ENCODE results near the gene SMARCAL1. TPM values are rescaled to one million over a fixed set of nuclear protein-coding genes. Genes with fewer than 3 reads are reported as not detected.

The SMARCAL1 gene
- polyA plus RNA-seq, 1 of the 3 experiments (the other 2 are of a cell fraction), result 27.0 TPM

DNA sequence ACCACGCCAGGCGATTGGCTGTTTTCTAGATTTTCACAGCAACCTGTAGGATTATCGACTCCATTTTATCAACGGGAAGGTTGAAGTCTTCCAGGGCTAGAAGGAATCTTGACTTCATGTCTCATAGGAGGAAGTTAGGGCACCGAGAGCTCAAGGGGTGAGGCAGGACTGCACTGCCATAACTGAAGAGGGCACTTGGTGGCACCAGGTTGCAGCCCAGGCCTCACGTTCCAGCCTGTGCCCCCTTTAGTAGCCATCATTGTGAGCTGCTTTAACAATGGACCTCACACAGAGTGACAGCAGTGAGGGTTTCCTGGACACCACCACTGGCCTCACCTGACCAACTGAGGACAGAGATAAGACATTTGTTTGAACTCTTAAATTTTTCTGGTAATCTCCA, 63.5 kb downstream of the SMARCAL1 start:
- Histone ChIP-seq H3K9me3 (no peaks in the 10 kb centered on the region), H3K9me2 (no peaks in the 10 kb centered on the region), H3K9ac (no peak overlapping the region), H3K27me3 (ENCODE audit: insufficient read depth) (no peaks in the 10 kb centered on the region), H3K4me1 (ENCODE audit: control insufficient read depth in 1 of 2, insufficient read depth in 2 of 2, low read depth in 1 of 2, low read length in 1 of 2) (peaks cover 6 to 24% of the 10 kb centered on the region in 2 experiments; a peak in 3 of 4 replicates), H3K4me3 (ENCODE audit: low read depth in 2 of 2, low read length in 1 of 2) (no peak overlapping the region), H2AFZ (ENCODE audit: low read depth) (no peak overlapping the region), H4K20me1 (ENCODE audit: insufficient read depth) (no peaks in the 10 kb centered on the region), H3K27ac (ENCODE audit: low read depth in 2 of 2, low read length in 1 of 2) (no peak overlapping the region), H3K4me2 (no peak overlapping the region), H3K36me3 (replicated peaks in 1 of 2; ENCODE audit: control insufficient read depth in 1 of 2, insufficient read depth in 2 of 2, low read length in 1 of 2) (peaks cover 10 to 46% of the 10 kb centered on the region in 2 experiments), H3F3A (replicated peaks; ENCODE audit: insufficient read depth) (peaks cover 28% of the 10 kb centered on the region), H3K79me2 (ENCODE audit: insufficient read depth) (no peaks in the 10 kb centered on the region)
- no peak for DNase-seq
- ChIA-PET CTCF (no interaction called here), POLR2A (interaction anchor here (1.1 kb wide), 1 partner anchor 10 kb away, joined by 3 read pairs; no protein-coding TSS in a partner anchor)
- TF ChIP-seq TAF1 (IDR thresholded peaks at IDR 0.05; ENCODE audit: borderline replicate concordance, low read depth, low read length) (no peak), FOXJ3 (CRISPR knock-in tag; IDR thresholded peaks at IDR 0.05) (no peak), NFIC (IDR thresholded peaks at IDR 0.05; ENCODE audit: borderline replicate concordance) (no peak), SMC3 (IDR thresholded peaks at IDR 0.05; ENCODE audit: low read depth, low read length) (no peak), FOSL2 (IDR thresholded peaks at IDR 0.05; ENCODE audit: borderline replicate concordance, low read depth) (no peak), JUND (IDR thresholded peaks at IDR 0.05) (no peak), MEF2A (IDR thresholded peaks at IDR 0.05; ENCODE audit: borderline replicate concordance, low read depth) (no peak), EZH2phosphoT487 (IDR thresholded peaks at IDR 0.05; ENCODE audit: borderline replicate concordance, low read depth) (no peak)
- WGBS (ENCODE audit: low lambda C conversion rate), result 93% methylated on average over 5 of the region's 6 CpGs

DNA sequence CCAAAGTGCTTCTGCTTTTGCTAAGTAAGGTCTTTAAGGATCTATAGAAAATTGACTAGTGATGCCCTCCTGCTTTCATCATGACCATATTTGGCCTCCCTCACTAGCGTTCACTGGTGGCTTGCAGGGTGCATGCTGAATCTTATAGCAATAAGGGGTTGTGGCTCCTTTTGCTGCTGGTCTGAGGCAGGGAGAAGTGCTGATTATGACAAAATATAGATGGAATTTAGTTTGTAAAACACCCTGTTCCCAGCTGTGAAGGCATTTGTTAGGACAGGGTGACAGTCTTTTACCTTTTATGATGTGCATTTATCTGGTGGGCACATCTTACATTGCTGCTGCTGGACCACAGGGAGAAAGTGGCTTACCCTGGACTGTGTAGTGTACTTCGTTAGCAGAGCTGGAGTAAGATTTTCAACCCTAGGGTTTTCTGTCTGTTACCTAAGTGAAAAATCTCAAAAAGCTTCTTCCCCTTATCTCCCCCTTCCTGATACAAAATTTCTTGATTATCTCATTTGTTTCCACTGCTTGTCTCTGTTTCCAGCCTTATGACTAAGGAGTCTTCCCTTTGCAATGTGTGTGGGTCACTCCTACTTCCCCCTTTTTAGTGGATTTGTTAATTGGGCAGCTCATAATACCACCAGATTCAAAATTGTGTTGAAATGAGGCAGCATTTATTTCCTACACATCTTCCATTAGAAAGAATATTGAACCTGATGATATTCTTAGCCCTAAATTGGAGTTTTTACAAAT, 65.2 kb downstream of the SMARCAL1 start:
- H3K4me3 ChIP-seq (ENCODE audit: low read depth in 2 of 2, low read length in 1 of 2), result no peak overlapping the region
- peak overlapping the region; percentile 39; the same call in 1 of the 2 replicates for H3K4me2 ChIP-seq
- WGBS (ENCODE audit: low lambda C conversion rate), result 89% methylated on average over 2 of the region's 2 CpGs
- no peak for DNase-seq
- POLR2A ChIA-PET, result interaction anchor here (1.1 kb wide), 1 partner anchor 21 kb away, joined by 3 read pairs; the partner anchor contains the start of gene RPL37A
- peak overlapping the region in 1 of 2 experiments; percentile 73; a peak in 3 of 4 replicates for H3K27ac ChIP-seq (ENCODE audit: low read depth in 2 of 2, low read length in 1 of 2)
- H3F3A ChIP-seq (replicated peaks; ENCODE audit: insufficient read depth), result peaks cover 24% of the 10 kb centered on the region
- peaks cover 6 to 24% of the 10 kb centered on the region in 2 experiments; a peak in 3 of 4 replicates for H3K4me1 ChIP-seq (ENCODE audit: control insufficient read depth in 1 of 2, insufficient read depth in 2 of 2, low read depth in 1 of 2, low read length in 1 of 2)
- no peaks in the 10 kb centered on the region for H3K27me3 ChIP-seq (ENCODE audit: insufficient read depth)
- no peak overlapping the region for H2AFZ ChIP-seq (ENCODE audit: low read depth)
- no peaks in the 10 kb centered on the region for H3K9me3 ChIP-seq
- H3K9ac ChIP-seq, result peak overlapping the region; percentile 32; the same call in 1 of the 2 replicates
- CTCF ChIA-PET, result no interaction called here
- no peaks in the 10 kb centered on the region for H3K79me2 ChIP-seq (ENCODE audit: insufficient read depth)
- H3K9me2 ChIP-seq, result no peaks in the 10 kb centered on the region
- no peaks in the 10 kb centered on the region for H4K20me1 ChIP-seq (ENCODE audit: insufficient read depth)
- peaks cover 7 to 35% of the 10 kb centered on the region in 2 experiments for H3K36me3 ChIP-seq (replicated peaks in 1 of 2; ENCODE audit: control insufficient read depth in 1 of 2, insufficient read depth in 2 of 2, low read length in 1 of 2)
- TF ChIP-seq MEF2A (IDR thresholded peaks at IDR 0.05; ENCODE audit: borderline replicate concordance, low read depth), result no peak
- no peak for TF ChIP-seq JUND (IDR thresholded peaks at IDR 0.05)
- TF ChIP-seq, protein P1, sequence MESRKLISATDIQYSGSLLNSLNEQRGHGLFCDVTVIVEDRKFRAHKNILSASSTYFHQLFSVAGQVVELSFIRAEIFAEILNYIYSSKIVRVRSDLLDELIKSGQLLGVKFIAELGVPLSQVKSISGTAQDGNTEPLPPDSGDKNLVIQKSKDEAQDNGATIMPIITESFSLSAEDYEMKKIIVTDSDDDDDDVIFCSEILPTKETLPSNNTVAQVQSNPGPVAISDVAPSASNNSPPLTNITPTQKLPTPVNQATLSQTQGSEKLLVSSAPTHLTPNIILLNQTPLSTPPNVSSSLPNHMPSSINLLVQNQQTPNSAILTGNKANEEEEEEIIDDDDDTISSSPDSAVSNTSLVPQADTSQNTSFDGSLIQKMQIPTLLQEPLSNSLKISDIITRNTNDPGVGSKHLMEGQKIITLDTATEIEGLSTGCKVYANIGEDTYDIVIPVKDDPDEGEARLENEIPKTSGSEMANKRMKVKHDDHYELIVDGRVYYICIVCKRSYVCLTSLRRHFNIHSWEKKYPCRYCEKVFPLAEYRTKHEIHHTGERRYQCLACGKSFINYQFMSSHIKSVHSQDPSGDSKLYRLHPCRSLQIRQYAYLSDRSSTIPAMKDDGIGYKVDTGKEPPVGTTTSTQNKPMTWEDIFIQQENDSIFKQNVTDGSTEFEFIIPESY (IDR thresholded peaks at IDR 0.05; ENCODE audit: borderline replicate concordance, low read depth), result no peak
- TF ChIP-seq, protein P2, sequence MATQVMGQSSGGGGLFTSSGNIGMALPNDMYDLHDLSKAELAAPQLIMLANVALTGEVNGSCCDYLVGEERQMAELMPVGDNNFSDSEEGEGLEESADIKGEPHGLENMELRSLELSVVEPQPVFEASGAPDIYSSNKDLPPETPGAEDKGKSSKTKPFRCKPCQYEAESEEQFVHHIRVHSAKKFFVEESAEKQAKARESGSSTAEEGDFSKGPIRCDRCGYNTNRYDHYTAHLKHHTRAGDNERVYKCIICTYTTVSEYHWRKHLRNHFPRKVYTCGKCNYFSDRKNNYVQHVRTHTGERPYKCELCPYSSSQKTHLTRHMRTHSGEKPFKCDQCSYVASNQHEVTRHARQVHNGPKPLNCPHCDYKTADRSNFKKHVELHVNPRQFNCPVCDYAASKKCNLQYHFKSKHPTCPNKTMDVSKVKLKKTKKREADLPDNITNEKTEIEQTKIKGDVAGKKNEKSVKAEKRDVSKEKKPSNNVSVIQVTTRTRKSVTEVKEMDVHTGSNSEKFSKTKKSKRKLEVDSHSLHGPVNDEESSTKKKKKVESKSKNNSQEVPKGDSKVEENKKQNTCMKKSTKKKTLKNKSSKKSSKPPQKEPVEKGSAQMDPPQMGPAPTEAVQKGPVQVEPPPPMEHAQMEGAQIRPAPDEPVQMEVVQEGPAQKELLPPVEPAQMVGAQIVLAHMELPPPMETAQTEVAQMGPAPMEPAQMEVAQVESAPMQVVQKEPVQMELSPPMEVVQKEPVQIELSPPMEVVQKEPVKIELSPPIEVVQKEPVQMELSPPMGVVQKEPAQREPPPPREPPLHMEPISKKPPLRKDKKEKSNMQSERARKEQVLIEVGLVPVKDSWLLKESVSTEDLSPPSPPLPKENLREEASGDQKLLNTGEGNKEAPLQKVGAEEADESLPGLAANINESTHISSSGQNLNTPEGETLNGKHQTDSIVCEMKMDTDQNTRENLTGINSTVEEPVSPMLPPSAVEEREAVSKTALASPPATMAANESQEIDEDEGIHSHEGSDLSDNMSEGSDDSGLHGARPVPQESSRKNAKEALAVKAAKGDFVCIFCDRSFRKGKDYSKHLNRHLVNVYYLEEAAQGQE (IDR thresholded peaks at IDR 0.05; ENCODE audit: low read depth, low read length), result no peak
- TF ChIP-seq SMC3 (IDR thresholded peaks at IDR 0.05; ENCODE audit: low read depth, low read length), result no peak
- TF ChIP-seq, protein P3, sequence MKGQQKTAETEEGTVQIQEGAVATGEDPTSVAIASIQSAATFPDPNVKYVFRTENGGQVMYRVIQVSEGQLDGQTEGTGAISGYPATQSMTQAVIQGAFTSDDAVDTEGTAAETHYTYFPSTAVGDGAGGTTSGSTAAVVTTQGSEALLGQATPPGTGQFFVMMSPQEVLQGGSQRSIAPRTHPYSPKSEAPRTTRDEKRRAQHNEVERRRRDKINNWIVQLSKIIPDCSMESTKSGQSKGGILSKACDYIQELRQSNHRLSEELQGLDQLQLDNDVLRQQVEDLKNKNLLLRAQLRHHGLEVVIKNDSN (IDR thresholded peaks at IDR 0.05; ENCODE audit: borderline replicate concordance, low read depth), result no peak
- TF ChIP-seq, protein P4, sequence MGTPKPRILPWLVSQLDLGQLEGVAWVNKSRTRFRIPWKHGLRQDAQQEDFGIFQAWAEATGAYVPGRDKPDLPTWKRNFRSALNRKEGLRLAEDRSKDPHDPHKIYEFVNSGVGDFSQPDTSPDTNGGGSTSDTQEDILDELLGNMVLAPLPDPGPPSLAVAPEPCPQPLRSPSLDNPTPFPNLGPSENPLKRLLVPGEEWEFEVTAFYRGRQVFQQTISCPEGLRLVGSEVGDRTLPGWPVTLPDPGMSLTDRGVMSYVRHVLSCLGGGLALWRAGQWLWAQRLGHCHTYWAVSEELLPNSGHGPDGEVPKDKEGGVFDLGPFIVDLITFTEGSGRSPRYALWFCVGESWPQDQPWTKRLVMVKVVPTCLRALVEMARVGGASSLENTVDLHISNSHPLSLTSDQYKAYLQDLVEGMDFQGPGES (IDR thresholded peaks at IDR 0.05; ENCODE audit: low read depth, low read length), result no peak
- no peak for TF ChIP-seq FOXJ3 (CRISPR knock-in tag; IDR thresholded peaks at IDR 0.05)
- TF ChIP-seq POLR2AphosphoS5 (IDR thresholded peaks at IDR 0.05; ENCODE audit: low read depth, low read length), result no peak
- TF ChIP-seq, protein P5, sequence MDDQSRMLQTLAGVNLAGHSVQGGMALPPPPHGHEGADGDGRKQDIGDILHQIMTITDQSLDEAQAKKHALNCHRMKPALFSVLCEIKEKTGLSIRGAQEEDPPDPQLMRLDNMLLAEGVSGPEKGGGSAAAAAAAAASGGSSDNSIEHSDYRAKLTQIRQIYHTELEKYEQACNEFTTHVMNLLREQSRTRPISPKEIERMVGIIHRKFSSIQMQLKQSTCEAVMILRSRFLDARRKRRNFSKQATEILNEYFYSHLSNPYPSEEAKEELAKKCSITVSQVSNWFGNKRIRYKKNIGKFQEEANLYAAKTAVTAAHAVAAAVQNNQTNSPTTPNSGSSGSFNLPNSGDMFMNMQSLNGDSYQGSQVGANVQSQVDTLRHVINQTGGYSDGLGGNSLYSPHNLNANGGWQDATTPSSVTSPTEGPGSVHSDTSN (IDR thresholded peaks at IDR 0.05), result no peak
- no peak for TF ChIP-seq TEAD4 (IDR thresholded peaks at IDR 0.05; ENCODE audit: borderline replicate concordance, insufficient read depth)
- TF ChIP-seq TCF12 (IDR thresholded peaks at IDR 0.05), result no peak
- TF ChIP-seq TAF1 (IDR thresholded peaks at IDR 0.05; ENCODE audit: borderline replicate concordance, low read depth, low read length), result no peak

All from SK-N-SH (cell line).